ENCODE measurements around the gene ZNF584.
A peak's percentile ranks its signal among the peaks of the same experiment; 100 is the strongest.
"Not testable (repeated sequence)": the region's sequence is repeated elsewhere in the genome, so short reads cannot be mapped to it uniquely, and the experiment has no call there.

The ZNF584 gene

DNA sequence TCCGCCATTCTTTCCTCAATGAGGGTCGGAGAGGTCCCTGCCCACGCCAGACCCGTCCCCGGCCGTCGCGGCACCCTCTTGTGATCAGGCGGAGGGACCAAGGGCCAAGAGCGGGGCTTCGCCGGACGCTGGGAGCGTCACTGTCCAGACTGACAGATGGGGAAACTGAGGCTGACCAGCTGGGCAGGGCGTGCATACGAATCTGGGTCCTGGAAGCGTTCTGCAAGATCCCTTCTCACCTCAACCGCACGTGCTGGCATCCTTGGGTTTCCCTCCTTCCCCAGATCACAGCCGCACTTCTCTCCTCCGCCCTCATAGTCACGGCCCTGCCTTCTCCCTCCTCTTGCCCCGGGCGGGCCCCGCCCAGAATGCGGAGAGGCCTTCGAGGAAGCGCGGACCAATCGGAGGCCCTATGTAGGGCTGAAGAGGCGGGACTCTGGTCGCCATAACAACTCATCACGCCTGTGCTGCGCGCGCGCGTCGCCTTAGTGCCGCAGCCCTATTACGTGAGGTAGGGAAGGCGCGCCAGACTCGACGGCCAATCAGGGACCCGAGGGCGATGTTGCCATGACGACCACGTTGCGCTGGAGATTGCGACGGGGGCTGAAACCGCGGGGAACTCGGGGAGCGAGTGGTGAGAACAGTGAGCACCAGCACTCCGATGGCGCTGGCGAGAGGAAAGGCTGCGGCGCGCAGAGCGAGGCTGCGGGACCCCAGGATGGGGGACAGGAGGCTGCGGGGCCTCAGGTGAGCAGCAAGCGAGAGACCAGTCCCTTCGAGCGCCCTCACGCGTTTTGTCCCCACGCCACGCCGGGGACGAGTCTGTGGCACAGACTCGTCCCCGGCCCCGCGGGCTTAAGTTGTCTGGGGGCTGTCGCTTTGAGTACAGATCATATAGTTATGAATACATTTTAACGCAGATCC lies 7.3 kb upstream of the ZNF584 start:
- peak overlapping the region; percentile 70 for H3K4me3 ChIP-seq (ENCODE audit: low read depth, low read length)
- TF ChIP-seq, protein P1, sequence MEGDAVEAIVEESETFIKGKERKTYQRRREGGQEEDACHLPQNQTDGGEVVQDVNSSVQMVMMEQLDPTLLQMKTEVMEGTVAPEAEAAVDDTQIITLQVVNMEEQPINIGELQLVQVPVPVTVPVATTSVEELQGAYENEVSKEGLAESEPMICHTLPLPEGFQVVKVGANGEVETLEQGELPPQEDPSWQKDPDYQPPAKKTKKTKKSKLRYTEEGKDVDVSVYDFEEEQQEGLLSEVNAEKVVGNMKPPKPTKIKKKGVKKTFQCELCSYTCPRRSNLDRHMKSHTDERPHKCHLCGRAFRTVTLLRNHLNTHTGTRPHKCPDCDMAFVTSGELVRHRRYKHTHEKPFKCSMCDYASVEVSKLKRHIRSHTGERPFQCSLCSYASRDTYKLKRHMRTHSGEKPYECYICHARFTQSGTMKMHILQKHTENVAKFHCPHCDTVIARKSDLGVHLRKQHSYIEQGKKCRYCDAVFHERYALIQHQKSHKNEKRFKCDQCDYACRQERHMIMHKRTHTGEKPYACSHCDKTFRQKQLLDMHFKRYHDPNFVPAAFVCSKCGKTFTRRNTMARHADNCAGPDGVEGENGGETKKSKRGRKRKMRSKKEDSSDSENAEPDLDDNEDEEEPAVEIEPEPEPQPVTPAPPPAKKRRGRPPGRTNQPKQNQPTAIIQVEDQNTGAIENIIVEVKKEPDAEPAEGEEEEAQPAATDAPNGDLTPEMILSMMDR (IDR thresholded peaks at IDR 0.05; ENCODE audit: low read depth, low read length): no peak

GRCh38 chr19:58401840-58402421 lies 6.5 kb upstream of the ZNF584 start:
- H3K4me3 ChIP-seq (ENCODE audit: low read depth, low read length): peak overlapping the region; percentile 70
- TF ChIP-seq, protein P1 (IDR thresholded peaks at IDR 0.05; ENCODE audit: low read depth, low read length): no peak

GRCh38 chr19:58403920-58404478 lies 4.5 kb upstream of the ZNF584 start:
- H3K4me3 ChIP-seq (ENCODE audit: low read depth, low read length): not testable (repeated sequence)

- peak overlapping the region; percentile 82 for H3K4me3 ChIP-seq (ENCODE audit: low read depth, low read length)
- TF ChIP-seq, protein P1 (IDR thresholded peaks at IDR 0.05; ENCODE audit: low read depth, low read length): no peak
Observed at GRCh38 chr19:58406818-58407657, 1.4 kb upstream of the ZNF584 start.

- H3K4me3 ChIP-seq (ENCODE audit: low read depth, low read length): peak overlapping the region; percentile 82
- TF ChIP-seq, protein P1 (IDR thresholded peaks at IDR 0.05; ENCODE audit: low read depth, low read length): no peak
Observed at GRCh38 chr19:58407658-58408151, 744 bp upstream of the ZNF584 start.

GRCh38 chr19:58409010-58409790 lies 751 bp downstream of the ZNF584 start:
- TF ChIP-seq, protein P1 (IDR thresholded peaks at IDR 0.05; ENCODE audit: low read depth, low read length): no peak
- peak overlapping the region; percentile 82 for H3K4me3 ChIP-seq (ENCODE audit: low read depth, low read length)

All from WI38 (cell line).